GM12872 (cell line): Measurements from ENCODE around the gene TBX20.

Experiments used
- CTCF ChIP-seq: IDR thresholded peaks from 3 replicates; pipeline ENCODE4 v1.5.1; 2011; ENCODE audit warnings: low read depth, mild to moderate bottlenecking, low read length, moderate library complexity; ENCODE audit not compliant: insufficient read depth

TBX20 gene

GRCh38 chr7:35253710-35254495 lies at the start of gene TBX20:
TBX20 (minus strand) TSS chr7:35254100; CDS start chr7:35253620, 480 bp downstream.
- TF ChIP-seq CTCF, result no peak

GRCh38 chr7:35289376-35289775 lies 35.5 kb upstream of the TBX20 start:
- TF ChIP-seq CTCF, result no peak

DNA sequence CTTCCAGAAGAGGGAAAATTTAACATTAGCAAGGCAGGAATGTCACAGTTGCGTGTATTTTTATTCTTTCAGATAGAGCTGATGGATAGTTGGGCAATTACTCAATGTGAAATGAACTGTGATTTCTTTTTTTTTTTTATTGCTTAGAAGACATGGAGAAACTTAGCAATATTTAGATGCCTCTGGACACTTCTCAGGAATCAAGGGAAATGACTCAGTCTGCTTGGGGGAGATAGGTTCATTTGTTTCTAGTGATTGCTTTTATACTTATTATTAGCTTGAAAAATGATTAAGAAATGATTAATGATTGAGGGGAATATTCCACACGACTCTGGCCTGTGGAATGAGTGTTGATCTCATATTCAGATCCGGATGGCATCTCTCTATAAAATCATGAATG lies 33.1 kb upstream of the TBX20 start:
- TF ChIP-seq CTCF, result no peak

- TF ChIP-seq CTCF, result no peak
Observed at GRCh38 chr7:35286422-35286821, 32.5 kb upstream of the TBX20 start.

DNA sequence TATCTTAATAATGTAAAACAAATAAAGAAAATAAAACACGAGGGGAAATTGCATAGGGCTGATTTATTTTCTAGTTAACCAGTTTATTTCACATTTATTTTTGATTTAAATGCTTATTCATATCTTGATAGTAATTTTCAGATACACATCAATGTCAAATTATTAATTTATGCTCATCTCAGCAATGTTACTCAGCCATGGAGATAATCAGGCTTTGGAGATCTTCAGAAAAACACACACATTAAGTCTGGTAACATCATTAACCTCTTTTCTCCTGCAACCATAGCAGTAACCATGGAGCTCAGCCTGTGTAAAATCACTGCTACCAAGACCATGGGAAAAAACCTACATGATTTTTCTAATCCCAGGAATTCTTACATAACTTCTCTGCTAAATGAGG lies 31.9 kb upstream of the TBX20 start:
- no peak for TF ChIP-seq CTCF

DNA sequence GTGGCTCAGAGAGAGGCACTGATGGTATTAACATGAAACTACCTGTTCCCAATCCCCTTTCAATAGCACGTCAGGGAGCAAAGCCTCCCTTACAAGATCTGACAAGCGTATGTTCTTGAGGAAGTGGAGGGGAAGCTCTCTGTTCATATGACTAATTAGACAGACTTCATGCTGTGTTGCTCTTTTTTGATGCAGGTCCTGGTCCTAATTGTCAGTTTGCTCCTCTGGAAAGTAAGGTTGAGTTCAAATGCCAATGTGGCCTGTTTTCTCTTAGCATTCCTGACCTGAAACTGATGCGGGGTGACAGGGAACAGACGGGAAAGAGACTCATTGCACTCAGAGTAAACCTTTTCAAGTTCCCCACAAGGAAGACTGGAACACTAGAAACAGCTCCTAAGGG lies 27.0 kb upstream of the TBX20 start:
- TF ChIP-seq CTCF, result no peak

- no peak for TF ChIP-seq CTCF
Observed at GRCh38 chr7:35277359-35277758, 23.5 kb upstream of the TBX20 start.
